HepG2 (cell line): ENCODE results near the gene UPB1. TPM values are rescaled to one million over a fixed set of nuclear protein-coding genes. Genes with fewer than 3 reads are reported as not detected.

Experiments used
- CSRNP1 ChIP-seq: sonication (generic); formaldehyde crosslinking; IDR thresholded peaks from 2 replicates; pipeline ENCODE4 v1.8.1; 2023; ENCODE audit warnings: mild to moderate bottlenecking, missing genetic modification reagents
- DRAP1 ChIP-seq: IDR thresholded peaks from 2 replicates; pipeline ENCODE4 v1.6.1; 2016; ENCODE audit warnings: missing genetic modification reagents, missing compliant biosample characterization
- E2F5 ChIP-seq: sonication (generic); formaldehyde crosslinking; conservative IDR thresholded peaks from 2 replicates; pipeline ENCODE4 v1.4.0; 2020; ENCODE audit warnings: missing genetic modification reagents
- EP300 ChIP-seq, 3 experiments: sonication (generic) in 1 of 3; formaldehyde crosslinking in 1 of 3; IDR thresholded peaks; 2 replicates each; pipeline versions ENCODE4 v1.5.1 to v1.6.1; 2011 to 2020; ENCODE audit warnings: low read depth in 2 of 3, low read length in 2 of 3, borderline replicate concordance in 1 of 3, improper control_type of control experiment in 1 of 3, mild to moderate bottlenecking in 1 of 3, missing genetic modification reagents in 1 of 3, moderate library complexity in 1 of 3
- FOXP4 ChIP-seq: sonication (generic); formaldehyde crosslinking; IDR thresholded peaks from 2 replicates; pipeline ENCODE4 v1.4.0; 2020; ENCODE audit warnings: missing genetic modification reagents
- LCORL ChIP-seq, 2 experiments: fragments of 450-650 bp in 1 of 2; sonication (generic) in 1 of 2; formaldehyde crosslinking in 1 of 2; IDR thresholded peaks; 2 replicates each; pipeline versions ENCODE4 v1.5.0 to v1.6.1; 2017 to 2020; ENCODE audit warnings: antibody characterized with exemption in 1 of 2, missing genetic modification reagents in 1 of 2
- RCOR2 ChIP-seq: IDR thresholded peaks from 2 replicates; pipeline ENCODE4 v1.6.1; 2016; ENCODE audit warnings: missing biosample characterization, missing genetic modification reagents
- RXRA ChIP-seq: sonication (generic); formaldehyde crosslinking; IDR thresholded peaks from 2 replicates; pipeline ENCODE4 v1.5.1; 2020; ENCODE audit warnings: missing genetic modification reagents
- SAP130 ChIP-seq: IDR thresholded peaks from 2 replicates; pipeline ENCODE4 v1.6.1; 2016; ENCODE audit warnings: low read depth
- THRA ChIP-seq: sonication (generic); formaldehyde crosslinking; IDR thresholded peaks from 2 replicates; pipeline ENCODE4 v1.4.0; 2020; ENCODE audit warnings: missing genetic modification reagents, borderline replicate concordance
- ZBTB10 ChIP-seq: sonication (generic); formaldehyde crosslinking; IDR thresholded peaks from 2 replicates; pipeline ENCODE4 v1.4.0; 2020; ENCODE audit warnings: missing genetic modification reagents, borderline replicate concordance
- ZNF556 ChIP-seq: sonication (generic); formaldehyde crosslinking; IDR thresholded peaks from 2 replicates; pipeline ENCODE4 v1.4.0; 2020; ENCODE audit warnings: mild to moderate bottlenecking, missing genetic modification reagents, borderline replicate concordance
- ZNF570 ChIP-seq: sonication (generic); formaldehyde crosslinking; IDR thresholded peaks from 2 replicates; pipeline ENCODE4 v1.4.0; 2020; ENCODE audit warnings: mild to moderate bottlenecking, missing genetic modification reagents, borderline replicate concordance
- ZNF577 ChIP-seq: sonication (generic); formaldehyde crosslinking; IDR thresholded peaks from 2 replicates; pipeline ENCODE4 v1.4.0; 2020; ENCODE audit warnings: mild to moderate bottlenecking, low read depth, missing genetic modification reagents, borderline replicate concordance
- ZNF660 ChIP-seq: sonication (generic); formaldehyde crosslinking; IDR thresholded peaks from 2 replicates; pipeline ENCODE4 v1.5.1; 2020; ENCODE audit warnings: mild to moderate bottlenecking, low read depth, missing genetic modification reagents, borderline replicate concordance
- ZNF772 ChIP-seq: sonication (generic); formaldehyde crosslinking; IDR thresholded peaks from 2 replicates; pipeline ENCODE4 v1.5.0; 2020; ENCODE audit warnings: mild to moderate bottlenecking, missing genetic modification reagents
- polyA plus RNA-seq, 8 experiments: library from polyadenylated mRNA; depleted of rRNA in 3 of 8; stranded (reverse) in 7 of 8; unstranded in 1 of 8; fragments of >200 nt; fragmentation: Illumina TruSeq in 4 of 8; extraction: Trizol in 4 of 8; gene quantifications; 2 replicates each; pipeline versions ENCODE4 v1.2.1 to v1.2.3, GENCODE V29; 2011 to 2016; ENCODE audit warnings: low read depth in 4 of 8, missing spikeins in 1 of 8, mixed read lengths in 1 of 8; ENCODE audit not compliant: insufficient read depth in 1 of 8
- total RNA-seq, 5 experiments: library from RNA; depleted of rRNA; stranded (reverse); fragments of >200 nt; fragmentation: Illumina TruSeq; extraction: Trizol; gene quantifications; 2 replicates each; pipeline ENCODE4 v1.2.3, GENCODE V29; 2016; ENCODE audit warnings: low read depth in 1 of 5

The UPB1 gene
- total and polyA plus RNA-seq, 2 of the 13 experiments (the other 11 are each of a cell fraction or from before 2014, with no cell fraction given) = 0.38 to 1.2 TPM

GRCh38 chr22:24506802-24507438, 11.8 kb downstream of the UPB1 start (continued):
- TF ChIP-seq FOXP4 (CRISPR knock-in tag) (peak; percentile 88), CSRNP1 (0 out of 2 replicates have a peak, but pooled peaks have one; percentile 51), ZNF660 (CRISPR knock-in tag) (no peak), LCORL (IDR thresholded peaks at IDR 0.05) (no peak), LCORL (CRISPR knock-in tag; IDR thresholded peaks at IDR 0.05) (peak; percentile 82; the same call in 1 of the 2 replicates), ZNF556 (CRISPR knock-in tag) (0 out of 2 replicates have a peak, but pooled peaks have one; percentile 48), THRA (CRISPR knock-in tag) (no peak), RXRA (no peak), DRAP1 (CRISPR knock-in tag) (no peak), ZNF772 (CRISPR knock-in tag) (no peak), ZNF577 (CRISPR knock-in tag) (no peak), EP300 (IDR thresholded peaks at IDR 0.05; ENCODE audit: low read depth in 2 of 2, low read length in 2 of 2) (peak in 1 of 2 experiments; percentile 65; a peak in 1 of 4 replicates), EP300 (CRISPR knock-in tag; IDR thresholded peaks at IDR 0.05; ENCODE audit: borderline replicate concordance) (no peak), ZBTB10 (peak; percentile 75; the same call in 1 of the 2 replicates), ZNF570 (CRISPR knock-in tag) (no peak), RCOR2 (CRISPR knock-in tag) (0 out of 2 replicates have a peak, but pooled peaks have one; percentile 51), SAP130 (CRISPR knock-in tag) (peak; percentile 54), E2F5 (CRISPR knock-in tag) (no peak)
